Endothelial cell of hepatic sinusoid (primary cell): Measurements from ENCODE around the gene GRHL3.

ENCODE experiments used
- in situ Hi-C: cut with HindIII; loops from 2 replicates; pipeline ENCODE4 v1.10.0; 2017; ENCODE audit warnings: low sequenced_read_pairs

Gene GRHL3

GRCh38 chr1:24364605-24364974 lies 45.4 kb downstream of the GRHL3 start:
- in situ Hi-C loops: no loop called here

GRCh38 chr1:24364975-24365678 lies 46.0 kb downstream of the GRHL3 start:
- in situ Hi-C loops: no loop called here

GRCh38 chr1:24366707-24367106 lies 47.5 kb downstream of the GRHL3 start:
- in situ Hi-C loops: no loop called here

DNA sequence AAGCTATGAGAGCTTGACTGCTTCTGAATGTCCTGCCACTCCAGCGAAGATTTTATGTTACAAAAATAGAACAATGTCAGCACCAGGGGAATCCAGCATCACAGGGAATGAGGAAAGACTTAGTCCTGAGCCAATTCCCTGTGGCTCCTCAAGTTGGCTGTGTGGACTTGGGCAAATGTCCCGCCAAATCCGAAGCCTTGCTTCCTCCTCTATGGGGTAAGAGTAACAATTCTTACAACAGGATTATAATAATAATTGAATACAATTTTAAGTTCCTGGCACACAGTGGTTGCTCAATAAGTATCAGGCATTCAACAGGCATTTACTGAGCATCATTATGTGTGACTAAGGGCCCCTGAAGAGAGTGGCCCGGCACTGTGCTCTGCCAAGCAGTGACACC lies 50.0 kb downstream of the GRHL3 start:
- in situ Hi-C loops: no loop called here

- in situ Hi-C loops: no loop called here
Observed at GRCh38 chr1:24369801-24370200, 50.6 kb downstream of the GRHL3 start.

- in situ Hi-C loops: no loop called here
Observed at GRCh38 chr1:24373044-24373443, 53.9 kb downstream of the GRHL3 start.

GRCh38 chr1:24373710-24374109 lies 54.6 kb downstream of the GRHL3 start:
- in situ Hi-C loops: no loop called here

- in situ Hi-C loops: no loop called here
Observed at GRCh38 chr1:24374891-24375786, 56.0 kb downstream of the GRHL3 start.

DNA sequence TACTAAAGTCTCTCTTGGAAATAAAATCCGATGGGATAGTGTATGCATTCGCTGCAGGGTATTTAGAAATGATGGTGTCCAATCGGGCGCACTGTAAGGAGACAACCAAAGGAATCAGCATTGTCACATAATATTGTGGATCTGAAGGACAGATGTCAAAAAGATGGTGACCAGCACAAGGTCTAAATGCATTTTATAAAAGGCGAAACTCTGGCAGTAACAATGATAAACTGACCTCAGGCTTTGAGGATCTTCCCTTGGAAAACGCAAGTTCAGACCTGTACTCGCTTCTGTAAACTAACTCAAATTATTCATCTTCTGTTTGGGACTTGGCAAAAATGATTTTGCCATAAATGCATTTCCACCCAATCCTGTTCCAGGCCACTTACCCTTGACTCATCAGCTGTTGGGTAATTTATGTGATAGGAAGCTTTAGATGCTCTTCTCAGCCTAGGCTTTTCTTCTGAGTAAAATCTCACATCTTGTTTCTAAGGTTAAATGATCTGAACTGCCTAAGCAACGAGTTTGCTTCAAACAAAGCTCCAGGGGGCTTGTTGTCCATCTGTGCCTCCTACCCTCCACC lies 60.7 kb downstream of the GRHL3 start:
- in situ Hi-C loops: loop anchor here (5.0 kb wide), 1 partner anchor 48 kb away; no protein-coding TSS in a partner anchor

GRCh38 chr1:24380508-24380907 lies 61.4 kb downstream of the GRHL3 start:
- in situ Hi-C loops: loop anchor here (5.0 kb wide), 1 partner anchor 48 kb away; no protein-coding TSS in a partner anchor

DNA sequence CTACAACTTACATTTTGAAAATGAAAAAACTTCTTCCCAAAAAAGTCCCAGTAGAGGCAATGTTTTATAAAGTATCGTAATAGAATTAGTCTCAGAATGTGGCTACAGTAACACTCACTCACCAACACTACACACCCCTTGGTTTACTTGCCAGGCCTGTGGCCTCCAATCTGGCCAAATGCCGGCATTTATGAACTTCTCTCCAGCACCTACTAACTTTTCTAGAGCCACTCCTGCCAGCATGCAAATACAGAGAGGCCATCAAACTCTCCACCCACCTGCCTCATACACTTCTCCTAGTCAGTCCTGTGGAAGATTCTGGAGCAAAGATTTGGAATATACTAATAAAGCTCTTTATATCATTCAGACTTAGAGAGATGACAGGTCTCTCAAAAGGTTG lies 62.1 kb downstream of the GRHL3 start:
- in situ Hi-C loops: loop anchor here (5.0 kb wide), 1 partner anchor 49 kb away; no protein-coding TSS in a partner anchor

GRCh38 chr1:24382165-24382577 lies 63.0 kb downstream of the GRHL3 start:
- in situ Hi-C loops: loop anchor here (5.0 kb wide), 1 partner anchor 50 kb away; no protein-coding TSS in a partner anchor

- in situ Hi-C loops: loop anchor here (5.0 kb wide), 1 partner anchor 51 kb away; no protein-coding TSS in a partner anchor
Observed at GRCh38 chr1:24383381-24383940, 64.3 kb downstream of the GRHL3 start.

DNA sequence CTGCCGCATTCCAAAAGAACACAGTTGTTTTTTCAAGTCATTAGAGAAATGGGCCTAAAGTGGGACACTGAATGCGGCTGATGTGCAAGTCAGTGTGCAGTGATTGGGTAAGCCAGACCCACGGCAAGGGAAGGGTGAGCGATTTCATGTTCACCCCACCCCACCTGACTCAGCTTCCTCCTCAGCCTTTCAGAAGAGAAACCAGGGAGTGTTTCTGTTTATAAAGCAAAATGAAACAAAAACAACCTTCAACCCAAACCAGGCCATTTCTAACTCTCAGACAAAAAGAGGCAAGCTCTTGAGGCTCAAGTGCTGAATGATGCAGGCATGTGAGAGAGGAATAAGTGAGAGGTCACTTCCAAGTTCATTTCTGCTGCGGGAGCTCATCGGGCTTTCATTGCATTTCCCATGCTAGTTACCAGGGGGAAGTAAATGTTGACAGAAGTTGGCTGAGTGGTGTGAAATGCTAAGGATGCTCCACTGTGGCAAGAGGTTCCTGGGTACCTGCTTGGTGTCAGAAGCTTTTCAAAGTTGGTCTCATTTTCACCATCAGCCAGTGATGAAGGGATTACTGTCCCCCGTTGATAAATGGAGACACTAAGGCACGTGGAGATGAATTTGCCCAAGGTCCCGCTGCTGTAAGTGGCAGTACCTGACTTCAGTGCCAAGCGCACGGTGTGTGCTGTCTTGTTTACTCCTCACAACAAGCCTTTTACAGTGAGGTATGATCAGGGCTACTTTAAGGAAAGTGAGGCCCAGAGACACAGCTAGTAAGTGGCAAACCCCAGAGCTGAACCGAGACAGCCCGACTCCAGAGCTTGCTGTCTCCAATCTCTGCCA lies 65.3 kb downstream of the GRHL3 start:
- in situ Hi-C loops: loop anchor here (5.0 kb wide), 1 partner anchor 52 kb away; no protein-coding TSS in a partner anchor

GRCh38 chr1:24385160-24385940 lies 66.2 kb downstream of the GRHL3 start:
- in situ Hi-C loops: no loop called here

GRCh38 chr1:24386241-24386640 lies 67.1 kb downstream of the GRHL3 start:
- in situ Hi-C loops: no loop called here

- in situ Hi-C loops: no loop called here
Observed at GRCh38 chr1:24386931-24387330, 67.8 kb downstream of the GRHL3 start.

DNA sequence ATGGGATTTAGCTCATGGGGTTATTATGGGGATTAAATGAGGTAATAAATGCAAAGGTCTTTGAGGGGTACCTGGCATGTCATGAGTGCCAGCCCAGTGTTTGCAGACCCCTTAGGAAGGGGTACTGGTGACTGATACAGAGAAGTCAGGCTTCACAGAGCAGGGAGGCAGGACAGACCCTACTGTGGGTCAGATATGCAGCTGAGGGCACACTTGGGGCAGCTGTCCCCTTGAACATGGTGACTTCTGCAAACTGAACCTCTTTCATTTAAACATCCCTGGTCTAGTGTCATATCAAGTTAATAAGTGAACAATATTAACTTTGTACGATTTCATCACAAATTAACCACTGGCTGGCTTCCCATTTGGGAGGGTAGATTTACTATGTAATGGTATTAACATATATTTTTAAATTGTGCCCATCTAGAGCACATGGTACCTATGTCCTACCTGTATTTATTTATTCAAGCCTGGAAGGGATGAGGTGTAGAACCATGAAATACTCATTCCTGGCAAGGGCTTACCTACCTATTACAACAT lies 68.5 kb downstream of the GRHL3 start:
- in situ Hi-C loops: no loop called here

GRCh38 chr1:24388331-24388885 lies 69.3 kb downstream of the GRHL3 start:
- in situ Hi-C loops: no loop called here
